ENCODE results near the gene MPPED1.

The MPPED1 gene

GRCh38 chr22:43449831-43450225 is 38.0 kb downstream of the MPPED1 start:
- DNase-seq: no peak

GRCh38 chr22:43451371-43452050 is 39.7 kb downstream of the MPPED1 start:
- DNase-seq: no peak

GRCh38 chr22:43455846-43456245 is 44.0 kb downstream of the MPPED1 start:
- no peak for DNase-seq

- no peak for DNase-seq
Observed at GRCh38 chr22:43457002-43457401, 45.2 kb downstream of the MPPED1 start.

- no peak for DNase-seq
Observed at GRCh38 chr22:43462701-43463100, 50.9 kb downstream of the MPPED1 start.

- no peak for DNase-seq
Observed at GRCh38 chr22:43464809-43465208, 53.0 kb downstream of the MPPED1 start.

- no peak for DNase-seq
Observed at GRCh38 chr22:43465291-43466015, 53.6 kb downstream of the MPPED1 start.

- no peak for DNase-seq
Observed at GRCh38 chr22:43466710-43467109, 54.9 kb downstream of the MPPED1 start.

- no peak for DNase-seq
Observed at GRCh38 chr22:43467216-43467940, 55.6 kb downstream of the MPPED1 start.

GRCh38 chr22:43470253-43470652 is 58.4 kb downstream of the MPPED1 start:
- no peak for DNase-seq

GRCh38 chr22:43470941-43471585 is 59.2 kb downstream of the MPPED1 start:
- no peak for DNase-seq

GRCh38 chr22:43471606-43472135 is 59.9 kb downstream of the MPPED1 start:
- DNase-seq: no peak

GRCh38 chr22:43473031-43473430 is 61.2 kb downstream of the MPPED1 start:
- no peak for DNase-seq

- no peak for DNase-seq
Observed at GRCh38 chr22:43473441-43473840, 61.6 kb downstream of the MPPED1 start.

- no peak for DNase-seq
Observed at GRCh38 chr22:43474161-43475101, 62.6 kb downstream of the MPPED1 start.

GRCh38 chr22:43475549-43476076 is 63.8 kb downstream of the MPPED1 start:
- no peak for DNase-seq

GRCh38 chr22:43476341-43476740 is 64.5 kb downstream of the MPPED1 start:
- no peak for DNase-seq

- DNase-seq: no peak
Observed at GRCh38 chr22:43476751-43477725, 65.2 kb downstream of the MPPED1 start.

GRCh38 chr22:43477966-43478365 is 66.2 kb downstream of the MPPED1 start:
- no peak for DNase-seq

GRCh38 chr22:43478621-43479300 is 66.9 kb downstream of the MPPED1 start:
- DNase-seq: no peak
